OCI-LY1 (cell line): Measurements from ENCODE around the gene CALHM1.

ENCODE experiments used
- EZH2 ChIP-seq: fragments of 200-600 bp; sonication (generic), shearing (Covaris generic); IDR thresholded peaks from 2 replicates; pipeline ENCODE4 v1.8.0; 2017; ENCODE audit warnings: borderline replicate concordance, mixed run types, mild to moderate bottlenecking, antibody characterized with exemption, low read length, moderate library complexity, mixed read lengths
- TF ChIP-seq, protein P1 (sequence below): fragments of 200-600 bp; sonication (generic), shearing (Covaris generic); IDR thresholded peaks from 2 replicates; pipeline ENCODE4 v1.5.1; 2017; ENCODE audit warnings: mild to moderate bottlenecking, antibody characterized with exemption, low read length, moderate library complexity, mixed read lengths

DNA sequence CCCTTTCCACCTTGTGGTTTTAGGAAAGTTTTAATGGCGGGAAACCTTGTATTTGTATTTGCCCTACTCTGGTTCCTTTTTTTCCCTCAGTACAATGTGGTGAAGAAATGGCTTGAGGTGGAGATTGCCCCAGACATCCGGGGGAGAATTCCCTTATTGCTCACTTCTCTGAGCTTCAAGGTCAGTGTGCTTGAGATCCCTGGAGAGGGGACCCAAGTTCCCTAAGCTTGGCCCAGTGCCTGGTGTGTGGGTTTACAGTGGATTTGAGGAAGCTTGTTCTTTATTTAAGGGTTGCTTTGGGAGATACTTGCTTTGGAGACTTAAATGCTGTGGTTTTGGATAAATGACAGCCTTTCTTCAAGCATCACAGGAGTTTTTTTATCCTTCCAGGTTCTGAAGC lies 24.8 kb downstream of the CALHM1 start:
- TF ChIP-seq, protein P1, sequence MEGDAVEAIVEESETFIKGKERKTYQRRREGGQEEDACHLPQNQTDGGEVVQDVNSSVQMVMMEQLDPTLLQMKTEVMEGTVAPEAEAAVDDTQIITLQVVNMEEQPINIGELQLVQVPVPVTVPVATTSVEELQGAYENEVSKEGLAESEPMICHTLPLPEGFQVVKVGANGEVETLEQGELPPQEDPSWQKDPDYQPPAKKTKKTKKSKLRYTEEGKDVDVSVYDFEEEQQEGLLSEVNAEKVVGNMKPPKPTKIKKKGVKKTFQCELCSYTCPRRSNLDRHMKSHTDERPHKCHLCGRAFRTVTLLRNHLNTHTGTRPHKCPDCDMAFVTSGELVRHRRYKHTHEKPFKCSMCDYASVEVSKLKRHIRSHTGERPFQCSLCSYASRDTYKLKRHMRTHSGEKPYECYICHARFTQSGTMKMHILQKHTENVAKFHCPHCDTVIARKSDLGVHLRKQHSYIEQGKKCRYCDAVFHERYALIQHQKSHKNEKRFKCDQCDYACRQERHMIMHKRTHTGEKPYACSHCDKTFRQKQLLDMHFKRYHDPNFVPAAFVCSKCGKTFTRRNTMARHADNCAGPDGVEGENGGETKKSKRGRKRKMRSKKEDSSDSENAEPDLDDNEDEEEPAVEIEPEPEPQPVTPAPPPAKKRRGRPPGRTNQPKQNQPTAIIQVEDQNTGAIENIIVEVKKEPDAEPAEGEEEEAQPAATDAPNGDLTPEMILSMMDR = no peak
- no peak for TF ChIP-seq EZH2
